Astrocyte of the cerebellum (primary cell): ENCODE results near the gene PLEKHO2.

Experiments used
- DNase-seq: peaks from one replicate; pipeline ENCODE4 v3.0.0-alpha.2; 2011; ENCODE audit warnings: low read depth
- H3K4me3 ChIP-seq: 2 replicates; pipeline ENCODE4 v1.5.1; 2011; ENCODE audit warnings: mild to moderate bottlenecking, low read depth, low read length, moderate library complexity
- in situ Hi-C: cut with HindIII; loops from 2 replicates; pipeline ENCODE4 v1.10.0; 2017; ENCODE audit warnings: low sequenced_read_pairs
- TF ChIP-seq, protein P1 (sequence below): IDR thresholded peaks from 2 replicates; pipeline ENCODE4 v1.5.1; 2012; ENCODE audit warnings: low read length, low read depth, moderate library complexity, mild to moderate bottlenecking; ENCODE audit errors: missing control alignments

PLEKHO2 gene

DNA sequence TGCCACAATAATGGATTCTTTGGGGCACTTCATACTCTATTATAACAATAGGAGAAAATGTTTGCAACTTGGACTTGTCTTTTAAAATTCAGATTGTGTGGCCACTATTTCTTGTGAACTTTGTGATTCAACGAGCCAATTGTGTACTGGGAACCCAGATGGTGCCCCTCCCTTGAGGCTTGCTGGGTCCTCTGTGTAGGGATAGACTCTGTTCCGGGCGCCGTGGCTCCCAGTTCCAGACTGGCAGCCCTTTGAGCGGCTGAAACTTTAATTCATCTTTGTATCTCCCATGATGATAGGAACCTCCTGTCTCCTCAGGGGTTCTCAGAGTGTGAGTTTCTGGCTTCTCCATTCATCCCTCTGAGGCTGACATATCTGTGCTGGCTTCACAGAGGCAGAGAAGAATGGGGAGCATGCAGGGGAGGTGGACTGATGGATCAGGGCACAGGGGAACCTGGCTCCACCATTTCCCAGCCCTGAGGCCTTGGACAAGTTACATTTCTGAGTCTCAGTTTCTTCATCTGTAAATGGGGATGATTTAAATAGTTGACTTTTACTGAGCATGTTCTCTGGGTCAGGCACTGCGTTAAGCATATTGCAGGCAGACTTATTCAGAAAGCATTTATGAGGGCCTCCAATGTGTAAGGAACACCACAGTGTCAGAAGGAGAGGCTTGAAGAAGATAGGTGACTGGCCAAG is 54.8 kb downstream of the PLEKHO2 start:
- in situ Hi-C loops, result no loop called here
- no peak overlapping the region for H3K4me3 ChIP-seq
- DNase-seq, result no peak
- TF ChIP-seq, protein P1, sequence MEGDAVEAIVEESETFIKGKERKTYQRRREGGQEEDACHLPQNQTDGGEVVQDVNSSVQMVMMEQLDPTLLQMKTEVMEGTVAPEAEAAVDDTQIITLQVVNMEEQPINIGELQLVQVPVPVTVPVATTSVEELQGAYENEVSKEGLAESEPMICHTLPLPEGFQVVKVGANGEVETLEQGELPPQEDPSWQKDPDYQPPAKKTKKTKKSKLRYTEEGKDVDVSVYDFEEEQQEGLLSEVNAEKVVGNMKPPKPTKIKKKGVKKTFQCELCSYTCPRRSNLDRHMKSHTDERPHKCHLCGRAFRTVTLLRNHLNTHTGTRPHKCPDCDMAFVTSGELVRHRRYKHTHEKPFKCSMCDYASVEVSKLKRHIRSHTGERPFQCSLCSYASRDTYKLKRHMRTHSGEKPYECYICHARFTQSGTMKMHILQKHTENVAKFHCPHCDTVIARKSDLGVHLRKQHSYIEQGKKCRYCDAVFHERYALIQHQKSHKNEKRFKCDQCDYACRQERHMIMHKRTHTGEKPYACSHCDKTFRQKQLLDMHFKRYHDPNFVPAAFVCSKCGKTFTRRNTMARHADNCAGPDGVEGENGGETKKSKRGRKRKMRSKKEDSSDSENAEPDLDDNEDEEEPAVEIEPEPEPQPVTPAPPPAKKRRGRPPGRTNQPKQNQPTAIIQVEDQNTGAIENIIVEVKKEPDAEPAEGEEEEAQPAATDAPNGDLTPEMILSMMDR, result no peak

DNA sequence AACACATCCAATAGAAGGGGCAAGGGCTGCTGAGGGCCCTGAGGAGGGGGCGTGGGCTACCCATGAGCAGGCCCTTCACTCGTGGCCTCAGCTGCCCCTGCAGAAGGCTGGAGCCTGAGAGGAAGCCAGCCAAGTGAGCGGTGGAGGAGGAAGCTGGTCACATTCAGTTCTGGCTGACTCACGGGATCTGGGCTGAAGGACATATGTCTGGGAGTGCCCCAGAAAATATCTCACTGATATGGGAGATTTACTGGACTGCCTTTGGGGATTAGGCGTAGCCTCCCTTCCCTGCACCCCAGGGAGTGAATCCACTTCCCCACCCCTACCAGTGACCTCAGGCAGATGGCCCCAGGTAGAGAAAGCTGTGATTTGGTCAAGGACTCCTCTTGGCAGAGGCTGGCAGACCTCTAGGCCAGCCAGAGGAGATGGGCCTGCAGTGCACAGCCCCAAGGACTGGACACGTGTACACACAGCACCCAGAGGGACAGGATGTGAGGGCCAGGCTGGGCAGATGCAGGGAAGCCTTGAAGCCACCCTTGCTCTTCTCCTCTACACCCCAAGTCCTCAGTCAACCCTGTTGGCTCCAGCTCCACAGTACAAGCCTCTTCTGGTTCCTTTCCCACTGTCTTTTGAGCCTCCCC is 55.8 kb downstream of the PLEKHO2 start:
- TF ChIP-seq, protein P1, result no peak
- in situ Hi-C loops, result no loop called here
- no peak for DNase-seq
- no peak overlapping the region for H3K4me3 ChIP-seq

DNA sequence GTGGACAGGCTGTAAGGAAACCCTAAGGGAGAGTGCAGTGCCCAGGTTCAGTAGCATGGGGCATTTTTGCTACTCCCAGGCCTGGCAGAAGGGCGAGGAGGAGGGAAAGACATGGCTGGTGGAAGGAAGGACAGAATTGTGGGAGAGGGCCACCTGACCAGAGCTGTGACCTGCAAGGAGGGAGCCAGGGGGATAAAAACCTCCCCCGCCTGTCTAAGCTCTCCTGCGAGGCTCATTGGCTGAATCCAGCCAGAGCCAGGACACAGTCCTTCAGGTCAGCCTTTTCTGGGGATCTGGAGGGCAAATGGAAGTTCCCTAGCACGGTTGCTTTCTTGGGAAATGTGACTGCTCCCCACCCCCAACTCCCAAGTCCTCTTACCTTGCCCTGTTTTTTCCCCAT is 56.7 kb downstream of the PLEKHO2 start:
- in situ Hi-C loops, result no loop called here
- TF ChIP-seq, protein P1, result no peak
- no peak overlapping the region for H3K4me3 ChIP-seq
- DNase-seq, result no peak

DNA sequence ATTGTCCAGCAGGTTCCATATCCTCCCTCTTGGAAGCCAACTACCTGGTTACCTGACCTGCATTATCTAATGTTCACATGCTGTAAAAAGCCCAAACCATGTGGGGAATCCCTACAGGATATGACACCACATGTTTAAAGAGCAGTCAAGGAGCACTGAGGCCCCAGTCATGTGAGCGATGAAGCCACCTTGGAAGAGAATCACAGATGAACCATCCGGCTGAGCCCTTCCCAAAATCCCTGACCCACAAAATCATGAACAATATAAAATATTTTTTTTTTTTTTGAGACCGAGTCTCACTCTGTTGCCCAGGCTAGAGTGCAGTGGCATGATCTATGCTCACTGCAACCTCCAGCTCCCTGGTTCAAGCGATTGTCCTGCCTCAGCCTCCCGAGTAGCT is 59.4 kb downstream of the PLEKHO2 start:
- TF ChIP-seq, protein P1, result no peak
- H3K4me3 ChIP-seq, result no peak overlapping the region
- in situ Hi-C loops, result no loop called here
- no peak for DNase-seq

DNA sequence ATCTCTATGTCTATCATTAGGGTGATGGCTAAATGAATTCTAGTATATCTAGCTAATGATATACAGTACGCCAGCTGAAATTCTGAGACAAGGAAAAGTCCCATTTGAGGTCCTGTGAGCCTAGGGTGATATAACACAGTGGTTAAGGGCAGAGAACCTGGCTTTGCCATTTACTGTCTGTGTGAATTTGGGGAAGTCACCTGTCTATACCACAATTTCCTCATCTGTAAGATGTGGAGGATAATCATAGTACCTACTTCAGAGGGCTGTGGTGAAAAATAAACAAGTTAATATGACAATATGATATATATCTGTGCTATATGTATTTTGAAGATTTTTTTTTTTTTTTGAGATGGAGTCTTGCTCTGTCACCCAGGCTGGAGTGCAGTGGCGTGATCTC is 60.2 kb downstream of the PLEKHO2 start:
- TF ChIP-seq, protein P1, result no peak
- no peak for DNase-seq
- in situ Hi-C loops, result no loop called here

DNA sequence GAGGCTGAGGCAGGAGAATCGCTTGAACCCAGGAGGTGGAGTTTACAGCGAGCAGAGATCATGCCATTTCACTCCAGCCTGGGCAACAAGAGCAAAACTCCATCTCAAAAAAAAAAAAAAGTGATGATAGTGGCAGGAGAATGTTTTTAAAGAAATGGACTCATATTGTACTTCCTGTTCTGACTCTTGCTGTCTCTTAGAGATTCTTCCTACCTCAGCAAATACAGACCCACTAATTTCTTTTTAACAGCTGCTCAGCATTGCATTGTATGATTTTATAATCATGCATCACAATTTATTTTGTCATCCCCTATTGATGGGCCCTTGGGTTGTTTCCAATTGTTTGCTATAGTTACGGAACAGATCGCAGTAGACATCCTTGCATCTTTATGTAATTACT is 61.1 kb downstream of the PLEKHO2 start:
- in situ Hi-C loops, result no loop called here
- H3K4me3 ChIP-seq, result no peak overlapping the region
- no peak for DNase-seq
- TF ChIP-seq, protein P1, result no peak

More for the DNA sequence above, 60.2 kb downstream of the PLEKHO2 start:
- H3K4me3 ChIP-seq, result no peak overlapping the region
